Endothelial cell of umbilical vein (primary cell): ENCODE results near the gene NPDC1. TPM values are rescaled to one million over a fixed set of nuclear protein-coding genes. Genes with fewer than 3 reads are reported as not detected.

Source experiments
- BruUV-seq: library from RNA; stranded (reverse); fragments of 400-500 nt; replicated peaks from 2 replicates; lab custom pipeline; 2021; lab: Mats Ljungman, UMichigan
- CTCF ChIA-PET: fragments of 300-600, 350-600 bp; sonication (Branson Sonifier 250); formaldehyde crosslinking; loops from one replicate; lab custom pipeline; 2021; ENCODE audit warnings: antibody characterized with exemption, inconsistent platforms; lab: Charles Lee
- POLR2A ChIA-PET: fragments of 300-600, 350-600 bp; sonication (Branson Sonifier 250); formaldehyde crosslinking; loops from one replicate; lab custom pipeline; 2021; ENCODE audit warnings: antibody characterized with exemption, inconsistent platforms; lab: Charles Lee
- DNase-seq: peaks from one replicate; pipeline ENCODE4 v3.0.0-alpha.2; 2011; ENCODE audit warnings: low read depth, low spot score
- FAIRE-seq: peaks from 2 replicates; lab custom pipeline; 2011; peaks lifted over from hg19 to GRCh38; lab: Jason Lieb, UNC
- H2AFZ ChIP-seq: 2 replicates; pipeline ENCODE4 v1.6.0; 2012; ENCODE audit warnings: low read depth, low read length, control low read depth, inconsistent platforms
- H3K27ac ChIP-seq: 2 replicates; pipeline ENCODE4 v1.5.1; 2011; ENCODE audit warnings: low read depth, mild to moderate bottlenecking, control low read depth, low read length, moderate library complexity; ENCODE audit not compliant: insufficient read depth
- H3K27me3 ChIP-seq, 2 experiments: 2 replicates each; pipeline versions ENCODE4 v1.6.0 to v1.6.1; 2011; ENCODE audit warnings: low read length in 2 of 2, mixed read lengths in 1 of 2; ENCODE audit not compliant: control insufficient read depth in 2 of 2, insufficient read depth in 2 of 2
- H3K36me3 ChIP-seq, 2 experiments: 2 replicates in 1 of 2; 3 replicates in 1 of 2; pipeline ENCODE4 v1.5.1; 2011; ENCODE audit warnings: low read length in 2 of 2, mild to moderate bottlenecking in 1 of 2, moderate library complexity in 1 of 2; ENCODE audit not compliant: control insufficient read depth in 2 of 2, insufficient read depth in 2 of 2; ENCODE audit errors: extremely low read depth in 1 of 2
- H3K4me1 ChIP-seq: 3 replicates; pipeline ENCODE4 v1.5.1; 2011; ENCODE audit warnings: mild to moderate bottlenecking, low read length; ENCODE audit not compliant: control insufficient read depth, insufficient read depth; ENCODE audit errors: extremely low read depth
- H3K4me2 ChIP-seq: 2 replicates; pipeline ENCODE4 v1.6.1; 2011; ENCODE audit warnings: low read length, control low read depth, mixed read lengths; ENCODE audit not compliant: insufficient read depth
- H3K4me3 ChIP-seq, 3 experiments: fragments of 200-600 bp in 1 of 3; sonication (generic), shearing (Covaris generic) in 1 of 3; replicated peaks in 1 of 3; 2 replicates each; pipeline ENCODE4 v1.5.1; 2011 to 2016; ENCODE audit warnings: control low read depth in 3 of 3, low read length in 3 of 3, mild to moderate bottlenecking in 2 of 3, inconsistent platforms in 1 of 3, low read depth in 1 of 3, moderate library complexity in 1 of 3; ENCODE audit not compliant: insufficient read depth in 1 of 3
- H3K79me2 ChIP-seq: 2 replicates; pipeline ENCODE4 v1.6.0; 2012; ENCODE audit warnings: low read length, inconsistent platforms; ENCODE audit not compliant: control insufficient read depth, insufficient read depth
- H3K9ac ChIP-seq: replicated peaks from 2 replicates; pipeline ENCODE3; 2011; ENCODE audit warnings: low read length, control low read depth; ENCODE audit not compliant: insufficient read depth; ENCODE audit errors: extremely low read depth
- H3K9me1 ChIP-seq: replicated peaks from 3 replicates; pipeline ENCODE4 v1.6.0; 2011; ENCODE audit warnings: mild to moderate bottlenecking, low read length; ENCODE audit not compliant: control insufficient read depth, insufficient read depth; ENCODE audit errors: extremely low read depth
- H3K9me3 ChIP-seq: replicated peaks from 2 replicates; pipeline ENCODE4 v1.5.1; 2012; ENCODE audit warnings: low read length, inconsistent platforms; ENCODE audit not compliant: control insufficient read depth, insufficient read depth
- H4K20me1 ChIP-seq: replicated peaks from 2 replicates; pipeline ENCODE3; 2011; ENCODE audit warnings: mild to moderate bottlenecking, low read length; ENCODE audit not compliant: control insufficient read depth, insufficient read depth; ENCODE audit errors: extremely low read depth
- CTCF ChIP-seq, 2 donors: IDR thresholded peaks; 1 replicate in 1 of 2; 2 replicates in 1 of 2; pipeline ENCODE4 v1.5.1; 2011; ENCODE audit warnings: low read length in 2 of 2, mild to moderate bottlenecking in 2 of 2, moderate library complexity in 2 of 2, control low read depth in 1 of 2, inconsistent platforms in 1 of 2, low read depth in 1 of 2; ENCODE audit not compliant: insufficient read depth in 1 of 2; ENCODE audit errors: extremely low read depth in 1 of 2
- EZH2 ChIP-seq: IDR thresholded peaks from 2 replicates; pipeline ENCODE4 v1.6.1; 2012; ENCODE audit warnings: borderline replicate concordance, low read depth, mild to moderate bottlenecking, moderate library complexity, low read length, inconsistent platforms; ENCODE audit not compliant: severe bottlenecking
- FOS ChIP-seq: IDR thresholded peaks from 2 replicates; pipeline ENCODE4 v1.6.1; 2011; ENCODE audit warnings: mild to moderate bottlenecking, low read length, moderate library complexity, borderline replicate concordance; ENCODE audit not compliant: insufficient read depth
- GATA2 ChIP-seq: IDR thresholded peaks from 2 replicates; pipeline ENCODE4 v1.7.0; 2011; ENCODE audit warnings: low read depth, mild to moderate bottlenecking, moderate library complexity, mixed read lengths, low read length; ENCODE audit not compliant: insufficient read length, insufficient read depth
- JUN ChIP-seq: IDR thresholded peaks from 2 replicates; pipeline ENCODE4 v1.6.1; 2011; ENCODE audit warnings: borderline replicate concordance, low read depth; ENCODE audit not compliant: insufficient read length, insufficient read depth
- MAX ChIP-seq: IDR thresholded peaks from 2 replicates; pipeline ENCODE4 v1.6.1; 2011; ENCODE audit not compliant: insufficient read depth, insufficient read length
- MYC ChIP-seq: IDR thresholded peaks from one replicate; pipeline ENCODE4 v1.6.1; 2011; ENCODE audit warnings: mild to moderate bottlenecking, low read depth, low read length
- POLR2A ChIP-seq: IDR thresholded peaks from 2 replicates; pipeline ENCODE4 v1.6.1; 2012; ENCODE audit warnings: low read depth, mild to moderate bottlenecking, control low read depth, low read length
- POLR2AphosphoS5 ChIP-seq: IDR thresholded peaks from 2 replicates; pipeline ENCODE4 v1.6.1; 2012; ENCODE audit warnings: low read depth, mild to moderate bottlenecking, control low read depth, low read length, moderate library complexity; ENCODE audit not compliant: insufficient read depth
- dilution Hi-C: fragments of 300-500 bp; cut with MboI; formaldehyde crosslinking; loops from one replicate; pipeline ENCODE4 v1.15.0; 2019; ENCODE audit warnings: low sequenced_read_pairs; ENCODE audit not compliant: extremely low pct_ligation_motif_present
- intact Hi-C: fragments of 100-400 bp; cut with micrococcal nuclease; formaldehyde crosslinking; loops from one replicate; pipeline ENCODE4 v1.10.0; 2022
- polyA plus RNA-seq, 4 experiments: library from polyadenylated mRNA; depleted of rRNA in 3 of 4; stranded (reverse) in 3 of 4; unstranded in 1 of 4; fragments of >200 nt; gene quantifications; 2 replicates each; pipeline versions ENCODE4 v1.2.1 to v1.2.3, GENCODE V29; 2011 to 2012; ENCODE audit warnings: missing spikeins in 1 of 4
- total RNA-seq: library from RNA; stranded (reverse); gene quantifications from 2 replicates; pipeline ENCODE4 v1.2.3, GENCODE V29; 2021

NPDC1 gene
- total and polyA plus RNA-seq, 2 donors (not counting 3 experiments of a cell fraction or from before 2014, with no cell fraction given), result 115 to 181 TPM

- CTCF ChIA-PET, result interaction anchor here (0.7 to 2.8 kb wide), 4 partner anchors 18 to 47 kb away, joined by 3 to 12 read pairs (median 6); partner anchors contain the start of gene NPDC1
- no peak for FAIRE-seq
These were observed 36.4 kb upstream of the NPDC1 start for GRCh38 chr9:137082222-137082924.

More at GRCh38 chr9:137082222-137082924, 36.4 kb upstream of the NPDC1 start:
- Histone ChIP-seq H3K4me2 (no peak overlapping the region), H3K27me3 (no peaks in the 10 kb centered on the region), H2AFZ (no peak overlapping the region), H3K79me2 (peaks cover 6% of the 10 kb centered on the region), H3K36me3 (peaks cover 0 to 32% of the 10 kb centered on the region in 2 experiments), H3K9me3 (no peaks in the 10 kb centered on the region), H3K4me1 (peaks cover 26% of the 10 kb centered on the region), H3K27ac (no peak overlapping the region), H4K20me1 (no peaks in the 10 kb centered on the region), H3K9me1 (no peaks in the 10 kb centered on the region), H3K4me3 (no peak overlapping the region), H3K9ac (no peak overlapping the region)
- dilution Hi-C loops, result no loop called here
- intact Hi-C loops, result no loop called here
- DNase-seq, result no peak
- no TSS peak for BruUV-seq
- TF ChIP-seq GATA2 (no peak), CTCF (IDR thresholded peaks at IDR 0.05; ENCODE audit: extremely low read depth in 1 of 2, insufficient read depth in 1 of 2, low read depth in 1 of 2, low read length in 2 of 2) (no peak), MYC (no peak), MAX (no peak), POLR2AphosphoS5 (no peak), JUN (no peak), POLR2A (no peak), FOS (no peak), EZH2 (no peak)
- POLR2A ChIA-PET, result no interaction called here
